Common myeloid progenitor, CD34-positive (primary cell): Measurements from ENCODE around the gene FOXP1.

ENCODE experiments used
- CTCF ChIA-PET: fragments of 350-600 bp; sonication (Branson Sonifier 250); formaldehyde crosslinking; loops from one replicate; lab custom pipeline; 2021; ENCODE audit warnings: antibody characterized with exemption; lab: Charles Lee
- POLR2A ChIA-PET: fragments of 350-600 bp; sonication (Branson Sonifier 250); formaldehyde crosslinking; loops from one replicate; lab custom pipeline; 2021; ENCODE audit warnings: antibody characterized with exemption; lab: Charles Lee
- DNase-seq, 3 donors: peaks; one replicate each; pipeline versions ENCODE4 v3.0.0 to v3.0.0-alpha.2; 2013
- H3K27ac ChIP-seq, 2 experiments: 1 replicate in 1 of 2; 2 replicates in 1 of 2; pipeline ENCODE4 v1.7.0; 2013; ENCODE audit warnings: inconsistent platforms in 2 of 2, low read length in 2 of 2, mild to moderate bottlenecking in 2 of 2, low read depth in 1 of 2, moderate library complexity in 1 of 2; ENCODE audit not compliant: severe bottlenecking in 2 of 2, insufficient read depth in 1 of 2, poor library complexity in 1 of 2
- H3K27me3 ChIP-seq, 5 experiments: replicated peaks in 2 of 5; 1 replicate in 3 of 5; 2 replicates in 2 of 5; pipeline versions ENCODE4 v1.6.1 to v1.7.0; 2013; ENCODE audit warnings: low read length in 4 of 5, mild to moderate bottlenecking in 2 of 5, moderate library complexity in 2 of 5, inconsistent platforms in 1 of 5; ENCODE audit not compliant: insufficient read depth in 5 of 5, control insufficient read depth in 4 of 5
- H3K36me3 ChIP-seq, 4 experiments: 1 replicate in 2 of 4; 2 replicates in 2 of 4; pipeline versions ENCODE4 v1.6.1 to v1.7.0; 2013; ENCODE audit warnings: low read length in 3 of 4, control low read depth in 1 of 4, mild to moderate bottlenecking in 1 of 4; ENCODE audit not compliant: control insufficient read depth in 4 of 4, insufficient read depth in 4 of 4
- H3K4me1 ChIP-seq, 4 experiments: 1 replicate in 3 of 4; 2 replicates in 1 of 4; pipeline versions ENCODE4 v1.6.1 to v1.7.1; 2013; ENCODE audit warnings: low read length in 3 of 4, mild to moderate bottlenecking in 3 of 4, control low read depth in 1 of 4, inconsistent platforms in 1 of 4, moderate library complexity in 1 of 4; ENCODE audit not compliant: control insufficient read depth in 4 of 4, insufficient read depth in 4 of 4; ENCODE audit errors: control extremely low read depth in 1 of 4
- H3K4me3 ChIP-seq, 7 experiments: 1 replicate in 4 of 7; 2 replicates in 3 of 7; pipeline versions ENCODE4 v1.5.1 to v1.7.0; 2013; ENCODE audit warnings: mild to moderate bottlenecking in 7 of 7, low read length in 6 of 7, moderate library complexity in 6 of 7, inconsistent platforms in 2 of 7, low read depth in 2 of 7, control low read depth in 1 of 7; ENCODE audit not compliant: insufficient read depth in 4 of 7, control insufficient read depth in 1 of 7; ENCODE audit errors: extremely low read depth in 1 of 7
- H3K9me3 ChIP-seq, 5 experiments: 1 replicate in 4 of 5; 2 replicates in 1 of 5; pipeline versions ENCODE4 v1.6.1 to v1.7.1; 2013; ENCODE audit warnings: low read length in 4 of 5, mild to moderate bottlenecking in 2 of 5, inconsistent platforms in 1 of 5, low read depth in 1 of 5, moderate library complexity in 1 of 5; ENCODE audit not compliant: control insufficient read depth in 4 of 5, insufficient read depth in 2 of 5; ENCODE audit errors: control extremely low read depth in 1 of 5
- WGBS: methylation state at CpG from one replicate; pipeline ENCODE4 v1.1.5; 2013; ENCODE audit not compliant: insufficient coverage; 5-methylcytosine and 5-hydroxymethylcytosine counted together

FOXP1 gene

DNA sequence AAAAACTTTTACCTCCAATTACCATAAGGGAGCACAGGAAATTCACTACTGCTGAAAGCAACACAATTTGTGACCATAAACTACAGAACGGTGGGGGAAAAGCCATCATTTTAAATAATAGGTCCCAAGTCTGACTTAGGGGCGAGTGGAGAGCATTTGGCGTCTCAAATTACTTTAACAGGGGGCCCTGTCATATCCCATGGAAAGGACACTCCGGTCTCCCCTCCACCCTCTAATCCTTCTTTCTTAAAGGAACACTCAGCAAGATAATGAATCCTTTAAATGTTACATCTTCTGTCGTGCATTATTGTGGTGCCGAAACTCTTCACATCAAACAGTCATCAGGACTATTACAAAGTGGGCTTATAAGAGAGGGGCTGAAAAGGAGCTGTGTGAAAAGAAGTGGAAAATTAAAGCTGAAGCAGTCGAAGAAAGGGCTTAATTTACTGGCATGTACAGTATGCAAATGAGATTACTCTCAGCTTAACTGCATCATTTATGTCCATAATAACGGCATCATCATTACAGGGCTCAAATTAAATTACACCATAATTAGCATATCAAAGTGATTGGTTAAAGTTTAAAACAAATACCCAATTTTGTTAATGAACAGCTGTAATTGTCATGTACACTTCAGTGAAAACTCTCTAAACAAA lies 342.2 kb downstream of the FOXP1 start:
- POLR2A ChIA-PET: no interaction called here
- Histone ChIP-seq H3K27ac (no peak overlapping the region), H3K27me3 (no peaks in the 10 kb centered on the region), H3K4me1 (peaks cover 4 to 16% (median 11%) of the 10 kb centered on the region in 4 experiments), H3K9me3 (no peaks in the 10 kb centered on the region), H3K4me3 (no peak overlapping the region), H3K36me3 (peaks cover 0 to 2% (median 0%) of the 10 kb centered on the region in 4 experiments)
- DNase-seq: no peak
- CTCF ChIA-PET: interaction anchor here (1.1 to 3.0 kb wide), 4 partner anchors 10 to 42 kb away, joined by 4 to 9 read pairs (median 6); no protein-coding TSS in a partner anchor
- WGBS: 83% methylated on average over 5 of the region's 8 CpGs

DNA sequence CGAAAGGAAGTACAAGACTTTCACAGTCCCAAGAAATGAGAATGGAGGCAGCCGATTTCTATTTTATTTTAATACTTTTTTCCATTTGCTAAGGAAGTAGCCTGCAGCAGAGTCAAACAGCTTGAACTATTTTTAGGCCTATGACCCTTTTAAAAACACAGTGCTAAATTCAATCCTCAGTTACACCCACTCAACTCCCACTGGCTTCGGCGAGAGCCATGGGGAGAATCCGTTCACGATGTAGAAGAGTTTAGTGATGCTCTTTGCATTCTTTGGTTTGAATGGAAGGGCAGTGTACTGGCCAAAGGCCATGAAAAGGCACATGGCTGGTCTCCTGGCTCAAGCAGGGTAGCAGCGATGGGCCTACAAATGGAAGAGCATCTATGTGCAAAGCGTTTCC lies 343.5 kb downstream of the FOXP1 start:
- peaks cover 4 to 16% (median 9%) of the 10 kb centered on the region in 4 experiments for H3K4me1 ChIP-seq
- peak overlapping the region in 1 of 2 experiments; percentile 25 for H3K27ac ChIP-seq
- POLR2A ChIA-PET: no interaction called here
- H3K9me3 ChIP-seq: peaks cover 0 to 3% (median 0%) of the 10 kb centered on the region in 5 experiments
- CTCF ChIA-PET: interaction anchor here (2.5 to 2.8 kb wide), 2 partner anchors 8 to 11 kb away, joined by 7 read pairs; no protein-coding TSS in a partner anchor
- peak overlapping the region in 1 of 7 experiments; percentile 15 for H3K4me3 ChIP-seq
- peaks cover 0 to 5% (median 1%) of the 10 kb centered on the region in 4 experiments for H3K36me3 ChIP-seq
- DNase-seq: no peak
- no peaks in the 10 kb centered on the region for H3K27me3 ChIP-seq
- WGBS: 80% methylated on average over 3 of the region's 8 CpGs

DNA sequence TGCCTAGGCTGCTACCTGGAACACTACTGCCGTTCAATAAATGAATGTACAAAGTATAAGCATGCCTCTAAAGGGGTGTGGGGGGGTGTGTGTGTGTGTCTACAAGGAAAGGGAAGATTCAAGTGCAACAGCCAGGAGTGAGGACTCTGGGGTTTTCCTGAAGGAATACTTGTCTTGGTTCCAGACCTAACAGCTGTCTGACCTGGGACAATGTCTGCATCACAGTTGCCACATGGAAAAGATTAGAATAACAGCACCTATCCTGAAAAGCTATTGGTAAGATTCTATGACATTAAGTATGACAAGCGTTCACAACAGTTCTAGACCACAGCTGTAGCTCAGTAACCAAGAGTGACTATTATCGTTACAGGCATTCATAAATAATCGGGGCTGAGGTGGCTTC lies 345.2 kb downstream of the FOXP1 start:
- POLR2A ChIA-PET: no interaction called here

DNA sequence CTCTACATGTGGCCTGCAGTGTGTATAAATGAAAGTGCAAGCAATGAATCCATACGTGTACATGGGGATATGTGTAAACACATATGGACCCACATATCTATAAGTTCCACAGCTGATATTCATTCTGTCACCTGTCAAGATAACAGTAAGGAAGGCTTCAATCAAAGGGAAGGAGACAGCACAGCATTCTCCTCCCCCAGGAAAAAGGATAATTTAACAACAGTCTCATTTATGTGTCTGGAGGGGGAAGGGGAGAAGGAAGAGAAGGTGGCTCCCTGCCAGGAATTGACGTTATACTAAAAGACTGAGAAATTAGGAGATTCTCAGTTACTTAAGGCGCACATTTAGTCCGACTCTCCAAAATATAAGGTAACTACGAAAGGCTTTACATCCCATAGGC lies 345.9 kb downstream of the FOXP1 start:
- H3K9me3 ChIP-seq: peaks cover 0 to 3% (median 0%) of the 10 kb centered on the region in 5 experiments
- peaks cover 4 to 16% (median 9%) of the 10 kb centered on the region in 4 experiments for H3K4me1 ChIP-seq
- CTCF ChIA-PET: interaction anchor here (2.5 kb wide), 1 partner anchor 11 kb away, joined by 7 read pairs; no protein-coding TSS in a partner anchor
- H3K27me3 ChIP-seq: no peaks in the 10 kb centered on the region
- no CpG with 5 or more reads among the region's 5 CpGs for WGBS
- POLR2A ChIA-PET: no interaction called here
- H3K4me3 ChIP-seq: no peak overlapping the region
- no peak for DNase-seq
- peaks cover 0 to 10% (median 4%) of the 10 kb centered on the region in 4 experiments for H3K36me3 ChIP-seq
- H3K27ac ChIP-seq: no peak overlapping the region

More for the DNA sequence above, 345.2 kb downstream of the FOXP1 start:
- Histone ChIP-seq H3K4me1 (peaks cover 4 to 16% (median 9%) of the 10 kb centered on the region in 4 experiments), H3K27ac (peak overlapping the region in 1 of 2 experiments; percentile 9), H3K9me3 (peaks cover 0 to 3% (median 0%) of the 10 kb centered on the region in 5 experiments), H3K36me3 (peaks cover 0 to 10% (median 4%) of the 10 kb centered on the region in 4 experiments), H3K4me3 (no peak overlapping the region), H3K27me3 (no peaks in the 10 kb centered on the region)
- CTCF ChIA-PET: interaction anchor here (0.9 to 2.5 kb wide), 3 partner anchors 10 to 29 kb away, joined by 3 to 7 read pairs (median 3); no protein-coding TSS in a partner anchor
- no peak for DNase-seq
- 92% methylated on average over 4 of the region's 4 CpGs for WGBS

DNA sequence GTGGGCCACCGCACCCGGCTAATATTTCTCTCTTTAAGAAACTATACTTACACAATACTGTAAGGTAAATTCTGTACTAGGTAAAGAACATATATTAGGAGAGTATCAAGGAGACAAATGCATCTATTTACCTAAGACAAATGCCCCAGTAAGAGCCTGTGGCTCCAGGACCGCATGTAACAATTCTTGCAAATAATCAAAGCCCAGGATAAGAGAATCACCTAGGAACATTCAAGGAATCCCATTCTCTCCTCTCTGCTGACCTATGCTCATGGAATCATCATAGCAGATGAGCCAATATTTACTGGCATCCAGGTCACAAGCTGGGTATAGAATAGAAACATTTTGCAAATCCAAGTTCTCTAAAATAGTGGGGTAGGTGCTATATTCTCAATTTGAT lies 347.7 kb downstream of the FOXP1 start:
- H3K27me3 ChIP-seq: no peaks in the 10 kb centered on the region
- DNase-seq: no peak
- H3K4me3 ChIP-seq: no peak overlapping the region
- ChIA-PET POLR2A (no interaction called here), CTCF (interaction anchor here (1.2 to 1.3 kb wide), 2 partner anchors 8 to 9 kb away, joined by 3 to 4 read pairs; no protein-coding TSS in a partner anchor)
- peaks cover 4 to 17% (median 9%) of the 10 kb centered on the region in 4 experiments for H3K4me1 ChIP-seq
- 60% methylated on average over 1 of the region's 3 CpGs for WGBS
- H3K36me3 ChIP-seq: peaks cover 0 to 10% (median 6%) of the 10 kb centered on the region in 4 experiments
- H3K27ac ChIP-seq: no peak overlapping the region
- H3K9me3 ChIP-seq: peaks cover 0 to 3% (median 0%) of the 10 kb centered on the region in 5 experiments

DNA sequence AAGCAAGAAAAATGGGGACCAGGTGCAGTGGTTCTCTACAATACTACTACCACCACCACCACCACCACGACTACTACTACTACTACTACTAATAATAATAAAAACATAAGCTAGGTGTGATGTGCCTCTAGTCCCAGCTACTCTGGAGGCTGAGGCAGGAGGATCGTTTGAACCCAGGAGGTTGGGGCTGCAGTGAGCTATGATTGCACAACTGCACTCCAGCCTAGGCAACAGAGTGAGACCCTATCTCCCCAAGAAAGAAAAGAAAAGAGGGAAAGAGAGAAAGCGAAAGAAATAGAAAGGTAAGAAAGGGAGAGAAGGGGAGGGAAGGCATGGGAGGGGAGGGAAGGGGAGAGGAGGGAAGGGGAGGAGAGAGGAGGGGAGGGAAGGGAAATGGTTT lies 350.6 kb downstream of the FOXP1 start:
- no CpG with 5 or more reads among the region's 3 CpGs for WGBS
- Histone ChIP-seq H3K27me3 (no peaks in the 10 kb centered on the region), H3K4me3 (no peak overlapping the region)

More for the DNA sequence above, 350.6 kb downstream of the FOXP1 start:
- no peak overlapping the region for H3K27ac ChIP-seq
- ChIA-PET CTCF (interaction anchor here (0.6 to 1.5 kb wide), 5 partner anchors 11 to 53 kb away, joined by 3 to 5 read pairs (median 3); no protein-coding TSS in a partner anchor), POLR2A (interaction anchor here (0.6 kb wide), 1 partner anchor 504 kb away, joined by 4 read pairs; no protein-coding TSS in a partner anchor)
- peaks cover 0 to 3% (median 0%) of the 10 kb centered on the region in 5 experiments for H3K9me3 ChIP-seq
- H3K4me1 ChIP-seq: peaks cover 1 to 26% (median 10%) of the 10 kb centered on the region in 4 experiments
- peaks cover 0 to 10% (median 6%) of the 10 kb centered on the region in 4 experiments for H3K36me3 ChIP-seq
- no peak for DNase-seq
